ENCODE measurements around the gene BRCA1.

GRCh38 chr17:43013296-43013695 lies 111.9 kb downstream of the BRCA1 start:
- TF ChIP-seq CTCF (IDR thresholded peaks at IDR 0.05) (no peak), POLR2A (IDR thresholded peaks at IDR 0.05) (no peak)
